PC-3 (cell line): Measurements from ENCODE around the gene MSL3B.

Experiments
- EZH2 ChIP-seq: fragments of 300-600 bp; sonication (generic); IDR thresholded peaks from one replicate; pipeline ENCODE4 v1.6.1; 2017; ENCODE audit warnings: antibody characterized with exemption, mild to moderate bottlenecking, low read length; ENCODE audit not compliant: unreplicated experiment
- TF ChIP-seq, protein P1 (sequence below): fragments of 300-600 bp; sonication (generic); conservative IDR thresholded peaks from 2 replicates; pipeline ENCODE4 v1.5.1; 2017; ENCODE audit warnings: antibody characterized with exemption, low read depth, mild to moderate bottlenecking, low read length

DNA sequence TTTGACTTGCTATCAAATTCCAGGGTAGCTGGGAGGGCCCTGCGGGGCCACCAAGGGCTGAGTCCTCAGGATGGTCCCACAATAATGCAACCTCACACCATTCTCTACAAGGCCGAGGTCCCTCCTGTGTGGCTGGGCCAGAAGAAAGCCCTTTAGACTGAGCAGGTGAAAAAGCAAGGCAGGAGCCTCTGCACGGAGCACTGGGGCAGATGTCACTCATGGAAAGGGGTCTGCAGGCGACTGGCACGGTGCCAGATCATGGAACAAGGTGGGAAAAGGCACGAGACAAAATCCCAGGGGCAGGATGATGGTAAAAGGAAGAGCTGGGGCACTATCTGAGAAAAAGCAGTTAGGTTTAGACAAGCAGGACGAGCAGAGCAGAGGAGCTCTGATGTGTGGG is 29.9 kb downstream of the MSL3B start:
- TF ChIP-seq, protein P1, sequence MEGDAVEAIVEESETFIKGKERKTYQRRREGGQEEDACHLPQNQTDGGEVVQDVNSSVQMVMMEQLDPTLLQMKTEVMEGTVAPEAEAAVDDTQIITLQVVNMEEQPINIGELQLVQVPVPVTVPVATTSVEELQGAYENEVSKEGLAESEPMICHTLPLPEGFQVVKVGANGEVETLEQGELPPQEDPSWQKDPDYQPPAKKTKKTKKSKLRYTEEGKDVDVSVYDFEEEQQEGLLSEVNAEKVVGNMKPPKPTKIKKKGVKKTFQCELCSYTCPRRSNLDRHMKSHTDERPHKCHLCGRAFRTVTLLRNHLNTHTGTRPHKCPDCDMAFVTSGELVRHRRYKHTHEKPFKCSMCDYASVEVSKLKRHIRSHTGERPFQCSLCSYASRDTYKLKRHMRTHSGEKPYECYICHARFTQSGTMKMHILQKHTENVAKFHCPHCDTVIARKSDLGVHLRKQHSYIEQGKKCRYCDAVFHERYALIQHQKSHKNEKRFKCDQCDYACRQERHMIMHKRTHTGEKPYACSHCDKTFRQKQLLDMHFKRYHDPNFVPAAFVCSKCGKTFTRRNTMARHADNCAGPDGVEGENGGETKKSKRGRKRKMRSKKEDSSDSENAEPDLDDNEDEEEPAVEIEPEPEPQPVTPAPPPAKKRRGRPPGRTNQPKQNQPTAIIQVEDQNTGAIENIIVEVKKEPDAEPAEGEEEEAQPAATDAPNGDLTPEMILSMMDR = no peak
- TF ChIP-seq EZH2 = no peak
